Activated naive CD4-positive, alpha-beta T cell treated with anti-CD3 and anti-CD28 coated beads, Interleukin-2, amount 10 ng/mL, durations not matched to agents 7 days and 5 days (primary cell): ENCODE measurements around the gene NOS2.

Experiments used
- CTCF ChIA-PET: fragments of 350-600 bp; sonication (Branson Sonifier 250); formaldehyde crosslinking; loops from one replicate; lab custom pipeline; 2021; ENCODE audit warnings: antibody characterized with exemption; lab: Charles Lee
- DNase-seq: peaks from one replicate; pipeline ENCODE4 v3.0.0-alpha.2; 2020
- H3K27ac Mint-ChIP-seq: one replicate; pipeline ENCODE4 v1.8.0; 2021; ENCODE audit warnings: mild to moderate bottlenecking, moderate library complexity, mixed read lengths
- H3K27me3 Mint-ChIP-seq: one replicate; pipeline ENCODE4 v1.8.0; 2021; ENCODE audit warnings: mild to moderate bottlenecking, mixed read lengths
- H3K36me3 Mint-ChIP-seq: one replicate; pipeline ENCODE4 v1.8.0; 2021; ENCODE audit warnings: mixed read lengths
- H3K4me1 Mint-ChIP-seq: one replicate; pipeline ENCODE4 v1.8.0; 2021; ENCODE audit warnings: mixed read lengths
- H3K4me3 Mint-ChIP-seq: one replicate; pipeline ENCODE4 v1.8.0; 2021; ENCODE audit warnings: mild to moderate bottlenecking, moderate library complexity, mixed read lengths
- H3K9me3 Mint-ChIP-seq: one replicate; pipeline ENCODE4 v1.8.0; 2021; ENCODE audit warnings: mixed read lengths

NOS2 gene

DNA sequence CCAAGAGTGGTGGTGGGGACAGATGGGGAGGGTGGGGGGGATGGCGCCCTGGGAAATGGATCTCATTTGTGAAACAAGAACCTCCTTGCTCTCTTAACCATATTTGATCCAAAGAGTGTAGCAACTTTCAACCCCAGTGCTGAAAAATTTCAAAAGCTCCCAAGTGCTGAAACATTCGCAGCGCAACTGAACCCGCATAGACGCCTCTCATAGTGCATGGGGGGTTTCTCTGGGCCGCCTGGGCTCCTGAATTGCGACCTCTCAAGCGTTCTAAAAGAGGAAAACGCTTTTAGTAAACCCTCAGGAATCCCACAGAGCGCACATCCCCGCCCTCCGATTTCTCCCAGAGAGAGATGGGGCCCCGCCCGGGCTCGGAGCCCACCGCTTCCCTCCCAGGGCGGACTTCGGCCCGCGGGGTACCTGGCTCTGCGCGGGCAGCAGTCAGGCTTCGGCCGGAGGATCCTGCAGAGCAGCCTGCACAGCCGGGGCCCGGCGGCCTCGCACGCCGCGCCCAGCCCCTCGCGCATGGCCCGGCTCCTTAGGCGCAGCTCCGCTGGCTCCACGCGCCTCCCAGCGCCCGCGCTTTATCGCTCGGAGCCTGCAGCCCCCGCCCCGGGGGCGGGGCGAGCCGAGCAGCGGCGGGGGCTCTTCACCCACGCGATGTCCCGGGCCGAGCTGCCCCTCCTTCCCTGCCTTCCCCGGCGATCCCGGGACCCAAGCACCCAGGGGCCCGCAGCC is 7.0 kb downstream of the NOS2 start:
- Mint-ChIP-seq H3K27ac (no peak overlapping the region), H3K27me3 (peaks cover 81% of the 10 kb centered on the region), H3K36me3 (no peaks in the 10 kb centered on the region), H3K4me1 (peaks cover 5% of the 10 kb centered on the region), H3K9me3 (no peaks in the 10 kb centered on the region), H3K4me3 (peak overlapping the region; percentile 19)
- CTCF ChIA-PET, result interaction anchor here (1.1 to 1.9 kb wide), 3 partner anchors 12 to 86 kb away, joined by 3 to 9 read pairs (median 7); no protein-coding TSS in a partner anchor
- no peak for DNase-seq

GRCh38 chr17:27792095-27792494 is 8.2 kb downstream of the NOS2 start:
- Mint-ChIP-seq H3K36me3 (no peaks in the 10 kb centered on the region), H3K27ac (no peak overlapping the region), H3K27me3 (peaks cover 76% of the 10 kb centered on the region), H3K4me1 (peaks cover 5% of the 10 kb centered on the region), H3K4me3 (no peak overlapping the region), H3K9me3 (no peaks in the 10 kb centered on the region)
- DNase-seq, result no peak
- CTCF ChIA-PET, result no interaction called here

DNA sequence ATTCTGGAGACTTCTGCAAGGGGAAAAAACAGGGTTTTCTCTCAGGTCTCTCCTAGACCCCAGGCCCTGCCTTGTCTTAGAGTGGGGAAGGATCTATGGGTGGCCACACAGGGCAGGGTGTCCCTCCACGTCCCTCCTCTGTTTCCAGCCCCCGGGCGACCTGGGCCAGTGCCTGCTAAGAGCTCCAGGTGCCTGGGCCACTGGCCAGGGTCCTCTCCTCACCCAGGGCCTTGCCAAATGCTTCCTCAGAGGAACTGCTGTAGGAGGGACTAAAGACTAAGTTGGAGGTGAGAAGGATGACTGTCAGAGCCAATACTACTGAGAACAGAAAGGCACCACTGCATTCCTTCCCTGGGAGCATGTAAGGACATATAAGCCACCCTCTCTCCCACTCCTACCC is 11.4 kb downstream of the NOS2 start:
- H3K9me3 Mint-ChIP-seq, result no peaks in the 10 kb centered on the region
- H3K27me3 Mint-ChIP-seq, result peaks cover 49% of the 10 kb centered on the region
- H3K36me3 Mint-ChIP-seq, result no peaks in the 10 kb centered on the region
- H3K27ac Mint-ChIP-seq, result no peak overlapping the region
- H3K4me3 Mint-ChIP-seq, result no peak overlapping the region
- H3K4me1 Mint-ChIP-seq, result peaks cover 3% of the 10 kb centered on the region
- CTCF ChIA-PET, result interaction anchor here (1.4 kb wide), 1 partner anchor 92 kb away, joined by 4 read pairs; no protein-coding TSS in a partner anchor
- DNase-seq, result no peak

- Mint-ChIP-seq H3K36me3 (no peaks in the 10 kb centered on the region), H3K4me1 (no peaks in the 10 kb centered on the region), H3K9me3 (no peaks in the 10 kb centered on the region), H3K4me3 (no peak overlapping the region), H3K27ac (no peak overlapping the region), H3K27me3 (peaks cover 15% of the 10 kb centered on the region)
- CTCF ChIA-PET, result interaction anchor here (1.0 to 1.1 kb wide), 2 partner anchors 23 to 110 kb away, joined by 3 read pairs; no protein-coding TSS in a partner anchor
- no peak for DNase-seq
Measured at GRCh38 chr17:27783440-27784350, 16.6 kb downstream of the NOS2 start.

- CTCF ChIA-PET, result no interaction called here
- H3K4me1 Mint-ChIP-seq, result no peaks in the 10 kb centered on the region
Measured at GRCh38 chr17:27782791-27783206, 17.5 kb downstream of the NOS2 start.

DNA sequence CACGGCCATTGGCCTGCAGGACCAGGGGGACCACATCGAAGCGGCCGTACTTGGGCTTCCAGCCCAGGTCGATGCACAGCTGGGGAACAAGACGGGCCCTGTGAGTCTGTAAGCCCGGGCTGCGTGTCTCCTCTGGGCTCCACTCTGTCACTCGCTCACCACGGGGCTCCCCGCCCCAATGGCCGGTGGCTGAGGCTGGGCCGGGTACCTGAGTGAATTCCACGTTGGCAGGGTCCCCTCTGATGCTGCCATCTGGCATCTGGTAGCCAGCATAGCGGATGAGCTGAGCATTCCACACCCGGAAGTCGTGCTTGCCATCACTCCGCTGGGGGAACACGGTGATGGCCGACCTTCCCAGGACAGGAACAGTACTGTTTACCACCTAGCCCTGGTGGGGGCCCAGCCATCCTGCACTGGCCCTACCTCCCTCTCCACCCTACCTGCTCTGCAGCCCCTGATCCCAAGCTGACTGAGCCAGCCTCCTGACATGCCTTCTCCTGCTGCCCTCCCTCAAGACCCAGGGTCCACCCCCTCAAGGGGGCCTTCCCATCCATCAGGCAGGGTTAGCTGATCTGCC is 19.4 kb downstream of the NOS2 start:
- Mint-ChIP-seq H3K4me1 (no peaks in the 10 kb centered on the region), H3K9me3 (no peaks in the 10 kb centered on the region), H3K4me3 (no peak overlapping the region), H3K36me3 (no peaks in the 10 kb centered on the region), H3K27me3 (peaks cover 10% of the 10 kb centered on the region), H3K27ac (no peak overlapping the region)
- no peak for DNase-seq
- CTCF ChIA-PET, result interaction anchor here (1.0 to 1.4 kb wide), 3 partner anchors 24 to 99 kb away, joined by 3 to 5 read pairs (median 3); no protein-coding TSS in a partner anchor

More at GRCh38 chr17:27782791-27783206, 17.5 kb downstream of the NOS2 start:
- Mint-ChIP-seq H3K9me3 (no peaks in the 10 kb centered on the region), H3K36me3 (no peaks in the 10 kb centered on the region), H3K27me3 (peaks cover 11% of the 10 kb centered on the region), H3K4me3 (no peak overlapping the region), H3K27ac (no peak overlapping the region)
- no peak for DNase-seq

- no peak overlapping the region for H3K4me3 Mint-ChIP-seq
- no peaks in the 10 kb centered on the region for H3K36me3 Mint-ChIP-seq
- H3K27ac Mint-ChIP-seq, result no peak overlapping the region
- peaks cover 10% of the 10 kb centered on the region for H3K27me3 Mint-ChIP-seq
- H3K9me3 Mint-ChIP-seq, result no peaks in the 10 kb centered on the region
- CTCF ChIA-PET, result interaction anchor here (1.4 kb wide), 1 partner anchor 24 kb away, joined by 3 read pairs; no protein-coding TSS in a partner anchor
- H3K4me1 Mint-ChIP-seq, result no peaks in the 10 kb centered on the region
- no peak for DNase-seq
Measured at GRCh38 chr17:27780092-27780827, 20.1 kb downstream of the NOS2 start.

DNA sequence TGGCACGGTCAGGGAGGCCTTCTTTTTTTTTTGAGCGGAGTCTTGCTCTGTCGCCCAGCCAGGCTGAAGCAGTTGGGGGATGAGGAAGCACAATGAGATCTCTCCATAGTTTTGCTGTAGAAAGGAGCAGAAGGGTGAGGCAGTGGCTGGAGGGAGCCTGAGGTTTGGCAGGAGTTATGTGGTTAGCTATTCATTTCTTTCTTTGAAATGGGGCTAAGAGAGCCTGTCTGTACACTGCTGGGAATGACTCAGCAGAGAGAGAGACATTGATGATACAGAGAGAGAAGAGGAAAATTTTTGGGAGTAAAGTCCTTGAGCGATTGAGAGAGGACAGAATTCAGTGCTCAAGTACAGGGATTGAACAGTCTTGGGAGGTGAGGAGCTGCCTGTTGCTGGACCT is 22.1 kb downstream of the NOS2 start:
- CTCF ChIA-PET, result interaction anchor here (1.2 kb wide), 1 partner anchor 100 kb away, joined by 3 read pairs; no protein-coding TSS in a partner anchor
- H3K9me3 Mint-ChIP-seq, result no peaks in the 10 kb centered on the region
- no peaks in the 10 kb centered on the region for H3K4me1 Mint-ChIP-seq
- H3K4me3 Mint-ChIP-seq, result no peak overlapping the region
- peaks cover 3% of the 10 kb centered on the region for H3K27me3 Mint-ChIP-seq
- H3K36me3 Mint-ChIP-seq, result no peaks in the 10 kb centered on the region
- no peak overlapping the region for H3K27ac Mint-ChIP-seq
- no peak for DNase-seq

DNA sequence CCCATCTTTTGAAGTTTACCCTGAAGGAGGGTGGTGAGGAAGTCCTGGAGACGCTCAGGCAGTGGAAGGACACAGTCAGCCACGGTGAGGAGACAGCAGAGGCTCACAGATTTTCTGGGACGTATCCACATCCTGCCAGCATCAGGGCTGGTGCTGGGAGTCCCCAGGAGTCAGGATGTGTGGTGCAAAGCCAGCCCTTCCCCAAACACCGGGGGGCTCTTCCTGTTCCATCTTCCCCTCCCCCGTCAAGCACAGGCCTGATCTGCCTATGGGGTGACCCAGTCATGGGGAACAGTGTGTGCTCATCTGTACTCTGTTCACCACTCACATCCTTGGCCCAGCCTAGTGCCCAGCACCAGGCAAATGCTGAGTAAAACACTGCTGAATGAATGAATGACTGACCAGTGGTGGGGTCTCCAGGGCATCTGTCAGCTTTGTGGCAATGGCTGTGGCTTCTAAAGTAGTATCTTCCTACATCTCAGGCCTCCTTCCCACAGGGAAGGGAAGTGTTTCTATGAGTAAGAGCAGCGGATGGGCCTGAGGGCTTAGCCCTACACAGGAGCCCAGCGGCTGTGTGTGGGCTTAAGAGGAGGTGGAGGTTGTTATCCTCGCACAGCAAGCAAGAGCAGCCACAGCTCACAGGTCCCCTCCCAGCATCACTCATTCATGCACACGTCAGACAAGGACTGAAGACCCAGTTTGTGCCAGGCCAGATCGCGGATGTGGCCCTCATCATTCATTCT is 23.3 kb downstream of the NOS2 start:
- DNase-seq, result no peak
- Mint-ChIP-seq H3K4me1 (no peaks in the 10 kb centered on the region), H3K27ac (no peak overlapping the region), H3K36me3 (no peaks in the 10 kb centered on the region), H3K9me3 (no peaks in the 10 kb centered on the region), H3K27me3 (no peaks in the 10 kb centered on the region), H3K4me3 (no peak overlapping the region)
- CTCF ChIA-PET, result interaction anchor here (2.5 kb wide), 1 partner anchor 21 kb away, joined by 7 read pairs; no protein-coding TSS in a partner anchor

- H3K4me1 Mint-ChIP-seq, result no peaks in the 10 kb centered on the region
- CTCF ChIA-PET, result interaction anchor here (1.6 kb wide), 1 partner anchor 36 kb away, joined by 3 read pairs; no protein-coding TSS in a partner anchor
Measured at GRCh38 chr17:27771586-27771985, 28.7 kb downstream of the NOS2 start.

GRCh38 chr17:27770877-27771276 is 29.5 kb downstream of the NOS2 start:
- H3K4me3 Mint-ChIP-seq, result no peak overlapping the region
- DNase-seq, result no peak
- CTCF ChIA-PET, result interaction anchor here (1.6 kb wide), 1 partner anchor 37 kb away, joined by 3 read pairs; no protein-coding TSS in a partner anchor
- H3K9me3 Mint-ChIP-seq, result no peaks in the 10 kb centered on the region
- H3K27ac Mint-ChIP-seq, result no peak overlapping the region
- no peaks in the 10 kb centered on the region for H3K36me3 Mint-ChIP-seq
- H3K27me3 Mint-ChIP-seq, result no peaks in the 10 kb centered on the region
- H3K4me1 Mint-ChIP-seq, result no peaks in the 10 kb centered on the region

More at GRCh38 chr17:27771586-27771985, 28.7 kb downstream of the NOS2 start:
- Mint-ChIP-seq H3K36me3 (no peaks in the 10 kb centered on the region), H3K4me3 (no peak overlapping the region), H3K27ac (no peak overlapping the region), H3K9me3 (no peaks in the 10 kb centered on the region), H3K27me3 (no peaks in the 10 kb centered on the region)
- DNase-seq, result no peak

- Mint-ChIP-seq H3K27me3 (no peaks in the 10 kb centered on the region), H3K4me3 (no peak overlapping the region), H3K4me1 (no peaks in the 10 kb centered on the region), H3K27ac (no peak overlapping the region), H3K36me3 (no peaks in the 10 kb centered on the region), H3K9me3 (no peaks in the 10 kb centered on the region)
- DNase-seq, result no peak
- CTCF ChIA-PET, result interaction anchor here (1.6 to 2.1 kb wide), 4 partner anchors 9 to 111 kb away, joined by 3 to 7 read pairs (median 5); no protein-coding TSS in a partner anchor
Measured at GRCh38 chr17:27768858-27769410, 31.4 kb downstream of the NOS2 start.
